Endothelial cell (in vitro differentiated cells): Measurements from ENCODE around the gene TMC1. TPM values are rescaled to one million over a fixed set of nuclear protein-coding genes. Genes with fewer than 3 reads are reported as not detected.

Experiments used
- DNase-seq: peaks from one replicate; pipeline ENCODE4 v3.0.0; 2021; ENCODE audit warnings: low spot score
- H3K27ac Mint-ChIP-seq: one replicate; pipeline ENCODE4 v1.8.0; 2021; ENCODE audit warnings: mixed read lengths, inconsistent platforms; ENCODE audit not compliant: unreplicated experiment
- H3K27me3 Mint-ChIP-seq: one replicate; pipeline ENCODE4 v1.8.0; 2021; ENCODE audit warnings: mild to moderate bottlenecking, moderate library complexity, mixed read lengths, inconsistent platforms; ENCODE audit not compliant: unreplicated experiment
- H3K36me3 Mint-ChIP-seq: one replicate; pipeline ENCODE4 v1.8.0; 2021; ENCODE audit warnings: mild to moderate bottlenecking, low read depth, mixed read lengths, inconsistent platforms; ENCODE audit not compliant: unreplicated experiment
- H3K4me1 Mint-ChIP-seq: one replicate; pipeline ENCODE4 v1.8.0; 2021; ENCODE audit warnings: mild to moderate bottlenecking, mixed read lengths, inconsistent platforms; ENCODE audit not compliant: unreplicated experiment
- H3K4me3 Mint-ChIP-seq: one replicate; pipeline ENCODE4 v1.8.0; 2021; ENCODE audit warnings: mild to moderate bottlenecking, mixed read lengths, inconsistent platforms; ENCODE audit not compliant: unreplicated experiment
- H3K9me3 Mint-ChIP-seq: one replicate; pipeline ENCODE4 v1.8.0; 2021; ENCODE audit warnings: mixed read lengths, inconsistent platforms; ENCODE audit not compliant: unreplicated experiment
- total RNA-seq: library from RNA; stranded (reverse); fragmentation: NEBNext Ultra II Directional; extraction: Animal tissue kit (Norgen Biotek cat#: 25700); gene quantifications from one replicate; pipeline ENCODE4 v1.2.1, GENCODE V29; 2021; ENCODE audit not compliant: unreplicated experiment
- TF ChIP-seq, protein P1 (sequence below): fragments of 200-600 bp; sonication (generic); IDR thresholded peaks from one replicate; pipeline ENCODE4 v1.5.0; 2021; ENCODE audit warnings: antibody characterized with exemption; ENCODE audit not compliant: unreplicated experiment

Gene TMC1
- total RNA-seq, 1 donor from 2014 or later = not detected

DNA sequence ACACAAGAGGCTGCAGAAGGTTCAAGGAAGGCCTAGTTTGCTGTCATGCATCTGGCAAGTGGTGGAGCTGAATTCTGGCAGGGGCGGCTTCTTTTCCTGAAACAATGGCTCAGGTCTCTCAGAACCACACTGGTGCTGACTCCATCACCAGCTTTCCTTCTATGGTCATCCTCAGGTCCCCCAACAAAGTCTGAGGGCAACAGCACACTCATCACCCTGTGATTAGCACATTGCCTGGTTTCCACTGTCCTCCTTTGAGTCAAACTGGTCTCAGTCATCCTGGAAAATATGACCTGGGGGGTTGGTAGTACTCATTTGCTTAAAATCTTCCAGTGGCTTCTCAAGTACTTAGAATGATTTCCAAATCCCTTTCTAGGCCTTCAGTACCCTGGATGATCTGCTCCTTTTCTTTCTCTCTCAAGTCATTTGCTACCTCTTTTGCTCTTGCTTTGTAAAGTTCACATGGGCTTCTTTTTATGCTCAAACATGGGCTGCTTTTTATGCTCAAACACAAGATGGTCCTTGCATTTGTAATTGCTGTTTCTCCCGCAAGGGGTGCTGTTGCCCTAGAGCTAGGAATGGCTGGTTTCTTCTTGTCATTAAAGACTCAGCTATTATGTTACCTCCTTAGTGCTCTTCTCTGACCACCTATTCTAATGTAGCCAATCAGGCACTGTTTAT is 286.5 kb downstream of the TMC1 start:
- H3K4me3 Mint-ChIP-seq = no peak overlapping the region
- no peaks in the 10 kb centered on the region for H3K36me3 Mint-ChIP-seq
- no peaks in the 10 kb centered on the region for H3K9me3 Mint-ChIP-seq
- no peaks in the 10 kb centered on the region for H3K4me1 Mint-ChIP-seq
- DNase-seq = no peak
- H3K27me3 Mint-ChIP-seq = no peaks in the 10 kb centered on the region
- TF ChIP-seq, protein P1, sequence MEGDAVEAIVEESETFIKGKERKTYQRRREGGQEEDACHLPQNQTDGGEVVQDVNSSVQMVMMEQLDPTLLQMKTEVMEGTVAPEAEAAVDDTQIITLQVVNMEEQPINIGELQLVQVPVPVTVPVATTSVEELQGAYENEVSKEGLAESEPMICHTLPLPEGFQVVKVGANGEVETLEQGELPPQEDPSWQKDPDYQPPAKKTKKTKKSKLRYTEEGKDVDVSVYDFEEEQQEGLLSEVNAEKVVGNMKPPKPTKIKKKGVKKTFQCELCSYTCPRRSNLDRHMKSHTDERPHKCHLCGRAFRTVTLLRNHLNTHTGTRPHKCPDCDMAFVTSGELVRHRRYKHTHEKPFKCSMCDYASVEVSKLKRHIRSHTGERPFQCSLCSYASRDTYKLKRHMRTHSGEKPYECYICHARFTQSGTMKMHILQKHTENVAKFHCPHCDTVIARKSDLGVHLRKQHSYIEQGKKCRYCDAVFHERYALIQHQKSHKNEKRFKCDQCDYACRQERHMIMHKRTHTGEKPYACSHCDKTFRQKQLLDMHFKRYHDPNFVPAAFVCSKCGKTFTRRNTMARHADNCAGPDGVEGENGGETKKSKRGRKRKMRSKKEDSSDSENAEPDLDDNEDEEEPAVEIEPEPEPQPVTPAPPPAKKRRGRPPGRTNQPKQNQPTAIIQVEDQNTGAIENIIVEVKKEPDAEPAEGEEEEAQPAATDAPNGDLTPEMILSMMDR = no peak
- no peak overlapping the region for H3K27ac Mint-ChIP-seq

GRCh38 chr9:72808446-72808768 is 287.0 kb downstream of the TMC1 start:
- H3K9me3 Mint-ChIP-seq = no peaks in the 10 kb centered on the region
- DNase-seq = no peak
- no peak overlapping the region for H3K27ac Mint-ChIP-seq
- H3K36me3 Mint-ChIP-seq = no peaks in the 10 kb centered on the region
- H3K4me3 Mint-ChIP-seq = no peak overlapping the region
- H3K4me1 Mint-ChIP-seq = no peaks in the 10 kb centered on the region
- no peaks in the 10 kb centered on the region for H3K27me3 Mint-ChIP-seq
- TF ChIP-seq, protein P1 = no peak

DNA sequence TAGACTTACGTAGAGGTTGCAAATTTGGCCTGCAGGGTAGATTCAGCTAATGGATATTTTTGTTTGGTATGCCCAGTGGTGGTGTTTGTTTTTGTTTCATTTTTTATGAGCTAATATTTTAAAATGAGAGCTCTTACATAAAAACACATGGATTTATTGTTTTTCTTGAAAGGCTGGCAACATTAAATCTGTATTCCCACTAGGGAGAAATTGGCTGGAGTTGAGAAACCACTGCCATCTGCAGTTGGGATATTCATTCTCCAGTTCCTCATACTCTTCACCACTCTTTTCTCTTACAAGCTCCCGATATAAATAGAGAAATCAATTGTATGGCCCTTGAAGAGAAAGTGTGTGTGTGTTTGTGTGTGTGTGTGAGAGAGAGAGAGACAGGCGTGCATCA is 288.2 kb downstream of the TMC1 start:
- TF ChIP-seq, protein P1 = no peak
- H3K4me3 Mint-ChIP-seq = no peak overlapping the region
- H3K9me3 Mint-ChIP-seq = no peaks in the 10 kb centered on the region
- no peaks in the 10 kb centered on the region for H3K36me3 Mint-ChIP-seq
- no peak overlapping the region for H3K27ac Mint-ChIP-seq
- no peak for DNase-seq
- no peaks in the 10 kb centered on the region for H3K27me3 Mint-ChIP-seq
- H3K4me1 Mint-ChIP-seq = no peaks in the 10 kb centered on the region

DNA sequence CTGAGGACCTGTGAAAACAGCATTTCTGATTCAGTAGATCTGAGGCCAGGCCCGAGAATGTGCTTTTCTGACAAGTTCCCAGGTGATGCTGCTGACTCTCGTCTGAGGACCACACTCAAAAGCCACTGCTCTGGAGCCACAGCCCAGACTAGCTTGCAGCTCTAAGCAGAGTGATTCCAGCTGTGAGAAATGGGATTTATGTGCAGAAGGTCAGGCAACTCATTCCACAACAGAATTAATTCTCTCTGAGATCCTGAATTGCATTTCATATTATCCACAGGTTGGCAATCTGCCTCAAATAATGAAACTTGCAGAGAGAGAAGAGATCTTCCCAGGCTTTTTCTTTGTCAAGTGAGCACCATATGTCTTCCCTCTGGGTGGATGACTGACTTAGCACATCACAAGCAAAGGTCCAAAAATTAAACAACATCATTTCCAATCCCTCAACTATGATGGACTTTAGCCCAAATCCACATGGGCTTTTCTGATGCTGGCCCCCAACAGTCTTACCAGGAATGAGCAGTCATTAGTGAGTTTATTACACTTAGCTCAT is 291.2 kb downstream of the TMC1 start:
- Mint-ChIP-seq H3K27ac (no peak overlapping the region), H3K4me3 (no peak overlapping the region), H3K4me1 (no peaks in the 10 kb centered on the region), H3K9me3 (no peaks in the 10 kb centered on the region), H3K27me3 (no peaks in the 10 kb centered on the region), H3K36me3 (no peaks in the 10 kb centered on the region)
- no peak for DNase-seq
- TF ChIP-seq, protein P1 = no peak

- H3K27ac Mint-ChIP-seq = no peak overlapping the region
- no peaks in the 10 kb centered on the region for H3K36me3 Mint-ChIP-seq
- no peaks in the 10 kb centered on the region for H3K9me3 Mint-ChIP-seq
- no peaks in the 10 kb centered on the region for H3K4me1 Mint-ChIP-seq
- H3K27me3 Mint-ChIP-seq = no peaks in the 10 kb centered on the region
- no peak for DNase-seq
- no peak overlapping the region for H3K4me3 Mint-ChIP-seq
- TF ChIP-seq, protein P1 = no peak
Observed at GRCh38 chr9:72813544-72813943, 292.1 kb downstream of the TMC1 start.
